Measurements from ENCODE around the gene C1orf74. TPM values are rescaled to one million over a fixed set of nuclear protein-coding genes. Genes with fewer than 3 reads are reported as not detected.

C1orf74 gene
- total RNA-seq, 4 donors from 2014 or later = 1.5 to 3.0 (median 2.2) TPM

DNA sequence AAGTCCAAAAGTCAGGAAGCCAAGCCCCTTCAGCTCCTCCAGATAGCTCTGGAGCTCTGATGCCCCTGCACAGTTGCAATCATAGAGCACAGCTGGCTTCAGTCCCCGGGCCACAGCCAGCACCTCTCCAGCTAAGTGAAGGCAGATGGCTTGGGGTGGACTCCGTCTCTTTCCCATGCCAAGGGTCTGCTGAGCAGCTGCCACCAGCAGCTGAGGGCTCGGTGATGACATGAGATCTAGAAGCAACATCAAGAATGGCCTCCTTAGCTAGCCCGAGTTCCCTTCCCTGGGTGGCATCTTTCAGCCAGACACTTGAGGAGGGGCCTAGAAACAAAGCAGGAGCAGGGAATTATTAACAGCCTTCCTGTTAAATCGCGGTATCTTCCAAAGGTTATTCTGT lies 973 bp downstream of the C1orf74 start:
- Histone ChIP-seq H3K36me3 (peaks cover 0 to 16% (median 5%) of the 10 kb centered on the region in 3 donors), H3K27me3 (no peaks in the 10 kb centered on the region), H3K4me3 (no peak overlapping the region), H3K9me3 (no peaks in the 10 kb centered on the region), H3K4me1 (peaks cover 0 to 17% (median 9%) of the 10 kb centered on the region in 4 donors), H3K27ac (no peak overlapping the region)
- TF ChIP-seq EP300 (IDR thresholded peaks at IDR 0.05) (no peak), POLR2A (IDR thresholded peaks at IDR 0.05) (no peak)
- TF ChIP-seq, protein P1, sequence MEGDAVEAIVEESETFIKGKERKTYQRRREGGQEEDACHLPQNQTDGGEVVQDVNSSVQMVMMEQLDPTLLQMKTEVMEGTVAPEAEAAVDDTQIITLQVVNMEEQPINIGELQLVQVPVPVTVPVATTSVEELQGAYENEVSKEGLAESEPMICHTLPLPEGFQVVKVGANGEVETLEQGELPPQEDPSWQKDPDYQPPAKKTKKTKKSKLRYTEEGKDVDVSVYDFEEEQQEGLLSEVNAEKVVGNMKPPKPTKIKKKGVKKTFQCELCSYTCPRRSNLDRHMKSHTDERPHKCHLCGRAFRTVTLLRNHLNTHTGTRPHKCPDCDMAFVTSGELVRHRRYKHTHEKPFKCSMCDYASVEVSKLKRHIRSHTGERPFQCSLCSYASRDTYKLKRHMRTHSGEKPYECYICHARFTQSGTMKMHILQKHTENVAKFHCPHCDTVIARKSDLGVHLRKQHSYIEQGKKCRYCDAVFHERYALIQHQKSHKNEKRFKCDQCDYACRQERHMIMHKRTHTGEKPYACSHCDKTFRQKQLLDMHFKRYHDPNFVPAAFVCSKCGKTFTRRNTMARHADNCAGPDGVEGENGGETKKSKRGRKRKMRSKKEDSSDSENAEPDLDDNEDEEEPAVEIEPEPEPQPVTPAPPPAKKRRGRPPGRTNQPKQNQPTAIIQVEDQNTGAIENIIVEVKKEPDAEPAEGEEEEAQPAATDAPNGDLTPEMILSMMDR (IDR thresholded peaks at IDR 0.05) = no peak
- 63 to 66% methylated on average over 6 of the region's 6 CpGs for WGBS, 2 donors
- DNase-seq (ENCODE audit: low spot score in 2 of 2) = no peak

DNA sequence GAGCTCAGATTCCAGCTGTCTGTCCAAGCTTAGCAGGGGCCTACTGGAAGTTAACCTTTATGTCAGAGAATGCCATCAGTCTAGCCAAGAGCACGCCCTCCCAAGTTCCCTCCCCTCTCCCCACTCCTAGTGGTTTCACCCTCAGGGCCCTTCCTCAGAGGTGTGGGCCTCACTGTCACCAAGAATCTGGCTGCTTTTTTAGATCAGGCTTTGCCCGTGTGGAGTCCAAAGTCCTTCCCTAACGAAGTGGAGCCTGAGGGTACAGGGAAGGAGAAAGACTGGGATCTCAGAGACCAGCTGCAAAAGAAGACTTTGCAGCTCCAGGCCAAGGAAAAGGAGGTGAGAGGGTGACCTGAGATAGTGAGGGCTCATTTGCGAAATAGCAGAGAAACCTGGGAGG lies 4.1 kb downstream of the C1orf74 start:
- H3K4me1 ChIP-seq = peaks cover 0 to 17% (median 9%) of the 10 kb centered on the region in 4 donors
- H3K27me3 ChIP-seq = no peaks in the 10 kb centered on the region
- H3K27ac ChIP-seq = no peak overlapping the region
- no peak for DNase-seq (ENCODE audit: low spot score in 2 of 2)
- H3K4me3 ChIP-seq = no peak overlapping the region
- H3K36me3 ChIP-seq = peaks cover 0 to 16% (median 9%) of the 10 kb centered on the region in 3 donors
- TF ChIP-seq, protein P1 (IDR thresholded peaks at IDR 0.05) = no peak
- no peak for TF ChIP-seq POLR2A (IDR thresholded peaks at IDR 0.05)
- TF ChIP-seq EP300 (IDR thresholded peaks at IDR 0.05) = no peak
- WGBS, 2 donors = 85 to 89% methylated on average over 4 of the region's 4 CpGs
- no peaks in the 10 kb centered on the region for H3K9me3 ChIP-seq

DNA sequence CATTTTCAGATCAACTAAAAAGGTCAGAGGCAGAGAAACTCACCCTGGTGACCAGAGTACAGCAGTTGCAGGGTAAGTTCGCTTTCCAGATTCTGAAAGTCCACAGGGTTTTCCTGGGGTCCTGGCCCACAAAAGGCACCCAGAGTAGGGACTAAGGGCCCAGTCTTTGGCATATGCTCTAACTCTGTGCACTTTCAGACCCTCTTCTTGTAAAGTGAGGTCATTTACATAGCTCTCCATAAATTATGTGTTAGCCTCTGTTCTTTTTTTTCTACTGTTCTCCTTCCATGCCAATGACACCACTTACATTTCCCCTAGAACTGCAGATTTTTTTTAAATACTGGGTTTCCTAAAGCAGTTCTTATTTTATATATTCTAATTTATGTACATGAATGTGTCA lies 6.3 kb downstream of the C1orf74 start:
- no peak for DNase-seq (ENCODE audit: low spot score in 2 of 2)
- Histone ChIP-seq H3K9me3 (no peaks in the 10 kb centered on the region), H3K27ac (no peak overlapping the region), H3K4me1 (peaks cover 0 to 7% (median under 1%) of the 10 kb centered on the region in 4 donors), H3K27me3 (no peaks in the 10 kb centered on the region), H3K4me3 (no peak overlapping the region), H3K36me3 (peaks cover 0 to 15% (median 9%) of the 10 kb centered on the region in 3 donors)
- TF ChIP-seq, protein P1 (IDR thresholded peaks at IDR 0.05) = no peak
- TF ChIP-seq EP300 (IDR thresholded peaks at IDR 0.05) (no peak), POLR2A (IDR thresholded peaks at IDR 0.05) (no peak)
- WGBS, 2 donors = 62 to 95% methylated on average over 1 of the region's 1 CpG

DNA sequence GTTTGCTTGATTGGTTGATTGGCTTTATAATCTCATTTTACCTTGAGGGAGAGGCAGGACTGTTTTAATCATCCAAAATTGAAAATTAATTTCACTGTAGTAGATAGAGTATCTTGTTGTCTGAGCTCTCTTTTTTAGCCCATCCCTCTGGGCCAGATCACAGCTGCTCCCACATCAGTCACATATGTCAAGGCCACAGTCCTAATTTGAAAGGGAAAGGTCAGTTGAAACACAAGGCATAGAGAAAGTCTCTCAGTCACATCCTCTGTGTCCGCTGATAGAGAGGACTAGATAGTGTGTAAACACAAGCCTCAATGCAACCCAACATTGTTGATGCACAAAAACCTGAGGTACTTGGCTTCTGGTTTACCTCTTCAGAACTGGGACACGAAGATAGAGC lies 6.8 kb downstream of the C1orf74 start:
- WGBS, 2 donors = 85 to 93% methylated on average over 2 of the region's 2 CpGs
- TF ChIP-seq EP300 (IDR thresholded peaks at IDR 0.05) = no peak
- no peak for TF ChIP-seq POLR2A (IDR thresholded peaks at IDR 0.05)
- TF ChIP-seq, protein P1 (IDR thresholded peaks at IDR 0.05) = no peak
- no peak overlapping the region for H3K4me3 ChIP-seq

DNA sequence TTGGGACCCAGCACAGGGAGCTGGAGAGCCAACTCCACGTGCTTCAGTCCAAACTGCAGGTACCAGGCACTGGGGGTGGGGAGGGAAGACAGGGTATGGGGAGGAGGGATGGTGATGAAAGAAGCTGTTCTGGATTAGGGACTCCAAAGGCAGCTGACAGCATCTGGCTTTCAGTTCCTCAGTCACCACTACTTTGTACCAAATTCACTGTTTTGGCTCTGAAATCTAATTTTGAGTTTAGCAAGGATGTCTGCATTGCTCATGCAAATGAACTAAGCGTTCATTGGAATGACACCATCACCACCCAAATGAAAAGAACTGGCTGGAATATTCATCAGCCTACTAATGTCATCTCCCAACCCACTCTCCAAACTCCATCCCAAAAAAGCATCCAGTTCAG lies 8.7 kb downstream of the C1orf74 start:
- no peak overlapping the region for H3K27ac ChIP-seq
- peaks cover 0 to 9% (median 0%) of the 10 kb centered on the region in 3 donors for H3K36me3 ChIP-seq
- peaks cover 0 to 6% (median 3%) of the 10 kb centered on the region in 4 donors for H3K4me1 ChIP-seq
- 59 to 63% methylated on average over 2 of the region's 2 CpGs for WGBS, 2 donors
- H3K9me3 ChIP-seq = no peaks in the 10 kb centered on the region
- no peak overlapping the region for H3K4me3 ChIP-seq
- no peak for TF ChIP-seq POLR2A (IDR thresholded peaks at IDR 0.05)
- TF ChIP-seq EP300 (IDR thresholded peaks at IDR 0.05) = no peak
- TF ChIP-seq, protein P1 (IDR thresholded peaks at IDR 0.05) = no peak
- DNase-seq (ENCODE audit: low spot score in 2 of 2) = no peak
- no peaks in the 10 kb centered on the region for H3K27me3 ChIP-seq

More for the DNA sequence above, 6.8 kb downstream of the C1orf74 start:
- Histone ChIP-seq H3K36me3 (peaks cover 0 to 10% (median 9%) of the 10 kb centered on the region in 3 donors), H3K27me3 (no peaks in the 10 kb centered on the region), H3K4me1 (peaks cover 0 to 6% (median 0%) of the 10 kb centered on the region in 4 donors), H3K9me3 (no peaks in the 10 kb centered on the region), H3K27ac (no peak overlapping the region)
- DNase-seq (ENCODE audit: low spot score in 2 of 2) = no peak
